ENCODE results near the gene COPA.

The COPA gene

DNA sequence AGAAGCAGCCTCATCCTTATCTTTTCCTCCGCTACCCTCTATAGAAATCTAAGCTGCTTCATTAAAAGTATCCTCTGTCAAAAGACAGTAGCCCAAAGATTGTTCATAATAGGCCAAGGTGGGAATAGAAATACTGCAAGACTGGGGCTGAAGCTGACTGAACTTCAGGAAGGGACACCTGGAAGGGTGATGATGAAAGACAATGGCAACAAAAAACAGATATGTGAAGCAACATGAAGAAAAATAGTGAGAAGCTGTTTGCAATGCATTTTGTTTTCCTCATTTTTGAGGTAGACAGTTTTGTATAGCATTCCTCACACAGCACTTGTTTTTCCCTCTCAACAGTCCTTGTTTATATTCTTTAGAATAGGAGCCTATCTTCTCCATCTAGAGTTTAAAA is 97.6 kb downstream of the COPA start:
- TF ChIP-seq, protein P1, sequence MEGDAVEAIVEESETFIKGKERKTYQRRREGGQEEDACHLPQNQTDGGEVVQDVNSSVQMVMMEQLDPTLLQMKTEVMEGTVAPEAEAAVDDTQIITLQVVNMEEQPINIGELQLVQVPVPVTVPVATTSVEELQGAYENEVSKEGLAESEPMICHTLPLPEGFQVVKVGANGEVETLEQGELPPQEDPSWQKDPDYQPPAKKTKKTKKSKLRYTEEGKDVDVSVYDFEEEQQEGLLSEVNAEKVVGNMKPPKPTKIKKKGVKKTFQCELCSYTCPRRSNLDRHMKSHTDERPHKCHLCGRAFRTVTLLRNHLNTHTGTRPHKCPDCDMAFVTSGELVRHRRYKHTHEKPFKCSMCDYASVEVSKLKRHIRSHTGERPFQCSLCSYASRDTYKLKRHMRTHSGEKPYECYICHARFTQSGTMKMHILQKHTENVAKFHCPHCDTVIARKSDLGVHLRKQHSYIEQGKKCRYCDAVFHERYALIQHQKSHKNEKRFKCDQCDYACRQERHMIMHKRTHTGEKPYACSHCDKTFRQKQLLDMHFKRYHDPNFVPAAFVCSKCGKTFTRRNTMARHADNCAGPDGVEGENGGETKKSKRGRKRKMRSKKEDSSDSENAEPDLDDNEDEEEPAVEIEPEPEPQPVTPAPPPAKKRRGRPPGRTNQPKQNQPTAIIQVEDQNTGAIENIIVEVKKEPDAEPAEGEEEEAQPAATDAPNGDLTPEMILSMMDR (IDR thresholded peaks at IDR 0.05; ENCODE audit: borderline replicate concordance, insufficient read depth, low read depth, low read length), result no peak

DNA sequence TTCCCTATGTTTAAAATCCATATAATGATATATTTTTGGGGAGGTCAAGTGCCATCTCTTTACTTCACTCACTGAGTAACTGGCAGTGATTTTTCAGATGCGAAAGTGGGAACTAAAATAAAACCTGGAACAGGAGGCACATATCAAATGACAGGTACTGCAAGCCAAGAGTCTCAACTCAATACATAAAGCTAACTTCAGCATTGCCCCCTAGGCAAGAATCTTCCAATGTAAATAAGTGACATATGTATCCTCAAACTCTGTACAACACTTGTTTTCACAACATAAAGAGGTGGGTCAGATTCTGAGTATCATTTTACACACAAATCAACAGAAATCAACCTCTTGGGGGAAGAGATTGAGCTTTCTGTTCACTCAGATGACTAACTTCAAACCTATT is 98.8 kb downstream of the COPA start:
- H3K4me3 ChIP-seq (ENCODE audit: low read depth, low read length), result no peak overlapping the region
- TF ChIP-seq, protein P1 (IDR thresholded peaks at IDR 0.05; ENCODE audit: borderline replicate concordance, insufficient read depth, low read depth, low read length), result no peak

More for the DNA sequence above, 97.6 kb downstream of the COPA start:
- H3K4me3 ChIP-seq (ENCODE audit: low read depth, low read length), result no peak overlapping the region

DNA sequence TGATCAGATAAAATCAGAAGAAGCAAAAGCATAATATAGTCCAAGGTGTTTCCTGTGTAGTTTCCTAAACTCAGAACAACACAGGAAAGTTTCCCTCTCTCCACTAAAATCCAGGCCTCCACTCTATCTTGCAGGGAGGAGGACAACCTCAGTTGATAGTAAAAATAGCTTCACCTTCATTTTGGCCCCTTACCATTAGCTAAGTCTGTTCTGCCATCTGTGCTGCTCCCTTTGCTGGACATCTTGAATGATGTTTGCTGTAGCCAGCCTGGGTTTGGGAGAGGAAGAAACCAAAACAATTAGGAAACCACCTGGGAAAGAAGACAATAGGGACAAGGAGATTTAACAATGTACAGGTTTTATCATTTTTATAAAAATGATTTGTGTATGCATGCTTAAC is 99.3 kb downstream of the COPA start:
- TF ChIP-seq, protein P1 (IDR thresholded peaks at IDR 0.05; ENCODE audit: borderline replicate concordance, insufficient read depth, low read depth, low read length), result no peak
- no peak overlapping the region for H3K4me3 ChIP-seq (ENCODE audit: low read depth, low read length)

DNA sequence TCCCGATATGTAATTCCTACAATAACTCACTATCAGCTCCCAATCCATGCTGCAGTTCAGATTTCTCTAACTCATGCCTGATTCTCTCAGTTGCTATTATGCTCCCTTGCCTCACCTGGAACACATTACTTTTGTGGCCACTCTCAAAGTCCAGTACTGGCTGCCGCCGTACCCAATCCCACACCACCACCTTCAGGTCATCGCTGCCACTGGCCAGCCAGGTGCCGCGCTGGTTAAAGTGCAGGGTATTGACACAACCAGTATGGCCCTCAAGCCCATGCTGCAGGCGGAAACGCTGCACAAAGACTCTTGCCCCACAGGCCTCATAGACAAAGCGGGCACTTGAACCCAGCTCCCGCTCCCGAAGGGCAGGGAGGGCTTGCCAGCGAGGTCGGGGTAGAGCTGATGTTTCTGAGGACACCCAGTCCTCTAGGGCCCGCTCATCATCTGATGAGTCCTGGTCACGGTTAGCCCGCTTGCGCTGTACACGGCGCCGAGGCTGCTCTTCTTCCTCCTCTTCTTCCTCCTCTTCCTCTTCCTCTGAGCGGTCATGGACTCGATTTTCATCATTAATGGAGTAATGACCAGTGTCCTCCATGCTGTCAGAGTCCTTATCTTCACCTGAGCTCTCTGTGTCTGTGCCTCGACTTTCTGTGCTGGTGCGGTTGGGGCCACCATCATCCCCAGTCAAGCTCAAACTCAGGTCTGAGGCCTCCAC is 103.3 kb downstream of the COPA start:
- no peak overlapping the region for H3K4me3 ChIP-seq (ENCODE audit: low read depth, low read length)
- TF ChIP-seq, protein P1 (IDR thresholded peaks at IDR 0.05; ENCODE audit: borderline replicate concordance, insufficient read depth, low read depth, low read length), result no peak

Measured in GM12875 (cell line).